ENCODE results near the gene IL17C. TPM values are rescaled to one million over a fixed set of nuclear protein-coding genes. Genes with fewer than 3 reads are reported as not detected.
"Not testable (repeated sequence)": the region's sequence is repeated elsewhere in the genome, so short reads cannot be mapped to it uniquely, and the experiment has no call there.

IL17C gene
- polyA plus RNA-seq, 2 of the 4 experiments (the other 2 are of a cell fraction), result not detected

DNA sequence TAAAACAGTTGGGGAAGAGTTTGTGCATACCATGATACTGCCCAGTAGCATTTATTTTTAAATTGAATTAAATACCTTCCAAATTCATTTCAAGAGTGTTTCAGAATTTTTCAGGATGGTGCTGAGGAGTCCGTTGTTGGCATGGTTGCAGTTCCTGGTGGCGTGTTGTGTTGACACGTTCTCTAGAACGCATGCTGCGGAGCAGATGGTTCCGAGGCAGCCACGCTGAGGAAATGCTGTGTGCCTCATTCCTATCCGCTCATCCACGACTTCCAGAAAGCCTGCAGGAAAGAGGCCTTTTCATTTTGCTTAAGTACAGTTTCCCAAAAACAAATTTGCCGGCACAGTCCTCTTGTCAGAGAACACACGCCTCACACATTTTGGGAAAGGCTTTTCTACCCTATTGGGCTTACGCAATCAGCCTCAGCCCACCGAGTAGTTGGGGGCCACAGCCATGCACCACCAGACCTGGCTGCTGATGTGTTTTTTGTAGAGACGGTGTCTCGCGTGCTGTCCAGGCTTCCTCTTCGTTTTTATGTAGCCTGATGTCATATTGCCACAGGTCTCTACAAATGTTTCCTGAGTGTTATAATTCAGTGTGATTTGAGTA, 32.1 kb upstream of the IL17C start:
- 91% methylated on average over 17 of the region's 17 CpGs for WGBS (ENCODE audit: missing lambda C conversion rate)
- Histone ChIP-seq H3K4me1 (no peaks in the 10 kb centered on the region), H3K9me3 (no peaks in the 10 kb centered on the region), H3K4me3 (no peak overlapping the region), H3K27ac (no peak overlapping the region), H3K4me2 (no peak overlapping the region)
- no peak for FAIRE-seq
- DNase-seq (ENCODE audit: low read depth in 1 of 2, low spot score in 1 of 2), result no peak
- TF ChIP-seq CEBPB (IDR thresholded peaks at IDR 0.05), result peak in 1 of 2 experiments; percentile 51; a peak in 1 of 4 replicates
- no peak for TF ChIP-seq CHD2 (IDR thresholded peaks at IDR 0.05; ENCODE audit: low read length, partially characterized antibody)
- no peak for TF ChIP-seq CHD4 (IDR thresholded peaks at IDR 0.05; ENCODE audit: borderline replicate concordance)
- ChIA-PET POLR2A (no interaction called here), CTCF (no interaction called here)
- no peak for ATAC-seq

DNA sequence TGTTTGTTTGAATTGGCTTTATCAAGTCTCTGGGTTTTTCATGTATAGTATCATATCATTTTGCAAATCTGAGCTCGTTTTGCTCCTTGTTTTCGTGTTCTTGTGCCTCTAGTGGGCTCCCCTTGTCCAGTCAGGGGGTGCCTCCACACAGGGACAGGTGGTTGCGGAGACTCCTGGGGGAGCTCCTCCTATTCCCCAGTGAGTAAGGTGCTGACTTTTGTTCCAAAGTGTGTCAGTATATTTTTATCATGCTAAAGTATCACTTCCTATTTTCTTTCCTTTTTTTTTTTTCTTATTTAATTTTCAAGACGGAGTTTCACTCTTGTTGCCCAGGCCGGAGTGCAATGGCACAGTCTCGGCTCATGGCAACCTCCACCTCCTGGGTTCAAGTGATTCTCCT, 30.3 kb upstream of the IL17C start:
- ChIA-PET CTCF (no interaction called here), POLR2A (no interaction called here)
- no peak for FAIRE-seq
- Histone ChIP-seq H3K9me3 (no peaks in the 10 kb centered on the region), H3K4me2 (no peak overlapping the region), H3K27ac (no peak overlapping the region), H3K4me3 (no peak overlapping the region), H3K4me1 (no peaks in the 10 kb centered on the region)
- DNase-seq (ENCODE audit: low read depth in 1 of 2, low spot score in 1 of 2), result no peak
- 83% methylated on average over 6 of the region's 6 CpGs for WGBS (ENCODE audit: missing lambda C conversion rate)
- TF ChIP-seq RNF2 (IDR thresholded peaks at IDR 0.05; ENCODE audit: borderline replicate concordance, low read depth) (no peak), HEYL (CRISPR knock-in tag; IDR thresholded peaks at IDR 0.05) (no peak), FOSB (CRISPR knock-in tag; IDR thresholded peaks at IDR 0.05) (no peak), CBX8 (IDR thresholded peaks at IDR 0.05) (no peak), CHD4 (IDR thresholded peaks at IDR 0.05; ENCODE audit: borderline replicate concordance) (no peak), HOXB13 (CRISPR knock-in tag; IDR thresholded peaks at IDR 0.05; ENCODE audit: low read depth) (no peak), MYC (IDR thresholded peaks at IDR 0.05; ENCODE audit: borderline replicate concordance, low read length) (no peak), PHF8 (IDR thresholded peaks at IDR 0.05; ENCODE audit: borderline replicate concordance, low read depth) (no peak), RCOR1 (IDR thresholded peaks at IDR 0.05; ENCODE audit: low read depth, low read length) (no peak), RARB (CRISPR knock-in tag; IDR thresholded peaks at IDR 0.05) (no peak), CHD2 (IDR thresholded peaks at IDR 0.05; ENCODE audit: low read length, partially characterized antibody) (no peak), SMC3 (IDR thresholded peaks at IDR 0.05) (no peak), NFE2L2 (conservative IDR thresholded peaks at IDR 0.05; ENCODE audit: low read length) (no peak), ZFP36 (IDR thresholded peaks at IDR 0.05; ENCODE audit: borderline replicate concordance, partially characterized antibody) (no peak)
- TF ChIP-seq, protein P1, sequence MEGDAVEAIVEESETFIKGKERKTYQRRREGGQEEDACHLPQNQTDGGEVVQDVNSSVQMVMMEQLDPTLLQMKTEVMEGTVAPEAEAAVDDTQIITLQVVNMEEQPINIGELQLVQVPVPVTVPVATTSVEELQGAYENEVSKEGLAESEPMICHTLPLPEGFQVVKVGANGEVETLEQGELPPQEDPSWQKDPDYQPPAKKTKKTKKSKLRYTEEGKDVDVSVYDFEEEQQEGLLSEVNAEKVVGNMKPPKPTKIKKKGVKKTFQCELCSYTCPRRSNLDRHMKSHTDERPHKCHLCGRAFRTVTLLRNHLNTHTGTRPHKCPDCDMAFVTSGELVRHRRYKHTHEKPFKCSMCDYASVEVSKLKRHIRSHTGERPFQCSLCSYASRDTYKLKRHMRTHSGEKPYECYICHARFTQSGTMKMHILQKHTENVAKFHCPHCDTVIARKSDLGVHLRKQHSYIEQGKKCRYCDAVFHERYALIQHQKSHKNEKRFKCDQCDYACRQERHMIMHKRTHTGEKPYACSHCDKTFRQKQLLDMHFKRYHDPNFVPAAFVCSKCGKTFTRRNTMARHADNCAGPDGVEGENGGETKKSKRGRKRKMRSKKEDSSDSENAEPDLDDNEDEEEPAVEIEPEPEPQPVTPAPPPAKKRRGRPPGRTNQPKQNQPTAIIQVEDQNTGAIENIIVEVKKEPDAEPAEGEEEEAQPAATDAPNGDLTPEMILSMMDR (IDR thresholded peaks at IDR 0.05), result no peak
- TF ChIP-seq, protein P2, sequence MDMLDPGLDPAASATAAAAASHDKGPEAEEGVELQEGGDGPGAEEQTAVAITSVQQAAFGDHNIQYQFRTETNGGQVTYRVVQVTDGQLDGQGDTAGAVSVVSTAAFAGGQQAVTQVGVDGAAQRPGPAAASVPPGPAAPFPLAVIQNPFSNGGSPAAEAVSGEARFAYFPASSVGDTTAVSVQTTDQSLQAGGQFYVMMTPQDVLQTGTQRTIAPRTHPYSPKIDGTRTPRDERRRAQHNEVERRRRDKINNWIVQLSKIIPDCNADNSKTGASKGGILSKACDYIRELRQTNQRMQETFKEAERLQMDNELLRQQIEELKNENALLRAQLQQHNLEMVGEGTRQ (IDR thresholded peaks at IDR 0.05), result no peak
- TF ChIP-seq, protein P3, sequence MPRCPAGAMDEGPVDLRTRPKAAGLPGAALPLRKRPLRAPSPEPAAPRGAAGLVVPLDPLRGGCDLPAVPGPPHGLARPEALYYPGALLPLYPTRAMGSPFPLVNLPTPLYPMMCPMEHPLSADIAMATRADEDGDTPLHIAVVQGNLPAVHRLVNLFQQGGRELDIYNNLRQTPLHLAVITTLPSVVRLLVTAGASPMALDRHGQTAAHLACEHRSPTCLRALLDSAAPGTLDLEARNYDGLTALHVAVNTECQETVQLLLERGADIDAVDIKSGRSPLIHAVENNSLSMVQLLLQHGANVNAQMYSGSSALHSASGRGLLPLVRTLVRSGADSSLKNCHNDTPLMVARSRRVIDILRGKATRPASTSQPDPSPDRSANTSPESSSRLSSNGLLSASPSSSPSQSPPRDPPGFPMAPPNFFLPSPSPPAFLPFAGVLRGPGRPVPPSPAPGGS (IDR thresholded peaks at IDR 0.05), result no peak
- TF ChIP-seq, protein P4, sequence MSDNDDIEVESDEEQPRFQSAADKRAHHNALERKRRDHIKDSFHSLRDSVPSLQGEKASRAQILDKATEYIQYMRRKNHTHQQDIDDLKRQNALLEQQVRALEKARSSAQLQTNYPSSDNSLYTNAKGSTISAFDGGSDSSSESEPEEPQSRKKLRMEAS (IDR thresholded peaks at IDR 0.05), result no peak
- TF ChIP-seq, protein P5, sequence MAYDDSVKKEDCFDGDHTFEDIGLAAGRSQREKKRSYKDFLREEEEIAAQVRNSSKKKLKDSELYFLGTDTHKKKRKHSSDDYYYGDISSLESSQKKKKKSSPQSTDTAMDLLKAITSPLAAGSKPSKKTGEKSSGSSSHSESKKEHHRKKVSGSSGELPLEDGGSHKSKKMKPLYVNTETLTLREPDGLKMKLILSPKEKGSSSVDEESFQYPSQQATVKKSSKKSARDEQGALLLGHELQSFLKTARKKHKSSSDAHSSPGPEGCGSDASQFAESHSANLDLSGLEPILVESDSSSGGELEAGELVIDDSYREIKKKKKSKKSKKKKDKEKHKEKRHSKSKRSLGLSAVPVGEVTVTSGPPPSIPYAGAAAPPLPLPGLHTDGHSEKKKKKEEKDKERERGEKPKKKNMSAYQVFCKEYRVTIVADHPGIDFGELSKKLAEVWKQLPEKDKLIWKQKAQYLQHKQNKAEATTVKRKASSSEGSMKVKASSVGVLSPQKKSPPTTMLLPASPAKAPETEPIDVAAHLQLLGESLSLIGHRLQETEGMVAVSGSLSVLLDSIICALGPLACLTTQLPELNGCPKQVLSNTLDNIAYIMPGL (CRISPR knock-in tag; IDR thresholded peaks at IDR 0.05; ENCODE audit: borderline replicate concordance), result no peak
- no peak for ATAC-seq

DNA sequence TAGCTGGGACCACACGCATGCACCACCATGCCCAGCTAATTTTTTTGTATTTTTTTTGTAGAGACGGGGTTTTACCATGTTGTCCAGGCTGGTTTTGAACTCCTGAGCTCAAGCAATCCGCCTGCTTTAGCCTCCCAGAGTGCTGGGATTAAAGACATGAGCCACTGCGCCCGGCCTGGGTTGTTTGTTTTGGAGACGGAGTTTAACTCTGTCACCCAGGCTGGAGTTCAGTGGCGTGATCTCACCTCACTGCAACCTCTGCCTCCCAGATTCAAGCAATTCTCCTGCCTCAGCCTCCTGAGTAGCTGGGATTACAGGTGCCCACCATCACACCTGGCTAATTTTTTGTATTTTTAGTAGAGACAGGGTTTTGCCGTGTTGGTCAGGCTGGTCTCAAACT, 28.9 kb upstream of the IL17C start:
- ATAC-seq; H3K27ac ChIP-seq; POLR2A ChIA-PET; H3K4me2 ChIP-seq; H3K9me3 ChIP-seq; FAIRE-seq; H3K4me1 ChIP-seq; H3K4me3 ChIP-seq; DNase-seq (ENCODE audit: low read depth in 1 of 2, low spot score in 1 of 2): not testable (repeated sequence)
- CTCF ChIA-PET, result interaction anchor here (0.9 kb wide), 2 partner anchors 8 to 23 kb away, joined by 3 read pairs; no protein-coding TSS in a partner anchor
- 97% methylated on average over 8 of the region's 8 CpGs for WGBS (ENCODE audit: missing lambda C conversion rate)

Measured in A549 (cell line).